Breast epithelium (tissue), 4 donors: ENCODE data around the gene SLC27A2. TPM values are rescaled to one million over a fixed set of nuclear protein-coding genes. Genes with fewer than 3 reads are reported as not detected.
"Not testable (repeated sequence)": the region's sequence is repeated elsewhere in the genome, so short reads cannot be mapped to it uniquely, and the experiment has no call there.

Source experiments
- DNase-seq, 2 donors: peaks; one replicate each; pipeline ENCODE4 v3.0.0-alpha.2; 2019; ENCODE audit warnings: low spot score in 2 of 2
- H3K27ac ChIP-seq, 2 donors: fragments of 200-600 bp; sonication (generic) in 1 of 2; one replicate each; pipeline ENCODE4 v1.5.1; 2016 to 2019; ENCODE audit warnings: mild to moderate bottlenecking in 1 of 2
- H3K27me3 ChIP-seq, 2 donors: fragments of 200-600 bp; sonication (generic) in 1 of 2; one replicate each; pipeline versions ENCODE4 v1.5.1 to v1.6.0; 2017 to 2019; ENCODE audit warnings: control low read depth in 1 of 2, mild to moderate bottlenecking in 1 of 2
- H3K36me3 ChIP-seq: fragments of 200-600 bp; one replicate; pipeline ENCODE4 v1.5.1; 2019
- H3K4me1 ChIP-seq, 2 donors: fragments of 200-600 bp; sonication (generic); one replicate each; pipeline ENCODE4 v1.5.1; 2016 to 2019; ENCODE audit warnings: control low read depth in 1 of 2
- H3K4me3 ChIP-seq, 3 donors: fragments of 200-600 bp; sonication (generic); 1 replicate in 2 of 3; 2 replicates in 1 of 3; pipeline ENCODE4 v1.5.1; 2016 to 2019; ENCODE audit warnings: mild to moderate bottlenecking in 3 of 3, moderate library complexity in 2 of 3
- H3K9me3 ChIP-seq, 2 donors: fragments of 200-600 bp; sonication (generic) in 1 of 2; one replicate each; pipeline ENCODE4 v1.5.1; 2016 to 2019; ENCODE audit warnings: control low read depth in 1 of 2
- CTCF ChIP-seq, 3 donors: fragments of 450-650 bp; IDR thresholded peaks; one replicate each; pipeline ENCODE4 v1.5.1; 2016 to 2017; ENCODE audit warnings: antibody characterized with exemption in 3 of 3, mild to moderate bottlenecking in 3 of 3, moderate library complexity in 3 of 3
- POLR2A ChIP-seq: fragments of 450-650 bp; IDR thresholded peaks from one replicate; pipeline ENCODE4 v1.6.1; 2016; ENCODE audit warnings: antibody characterized with exemption, mild to moderate bottlenecking, moderate library complexity
- POLR2AphosphoS5 ChIP-seq, 3 donors: sonication (generic); formaldehyde crosslinking; IDR thresholded peaks; one replicate each; pipeline ENCODE4 v1.6.1; 2017; ENCODE audit warnings: antibody characterized with exemption in 3 of 3
- intact Hi-C: fragments of 100-400 bp; cut with DNase I; formaldehyde crosslinking; loops from one replicate; pipeline ENCODE4 v1.15.1; 2023; ENCODE audit warnings: low total_unique reads
- total RNA-seq, 3 donors: library from RNA; depleted of rRNA; stranded (reverse); fragments of >200 nt; gene quantifications; one replicate each; pipeline ENCODE4 v1.1.0, GENCODE V29; 2016

SLC27A2 gene
- total RNA-seq, 3 donors from 2014 or later = 0.96 to 5.6 (median 3.5) TPM

GRCh38 chr15:50149090-50149489 lies 32.9 kb upstream of the SLC27A2 start:
- Histone ChIP-seq H3K4me3 (no peak overlapping the region), H3K4me1 (no peaks in the 10 kb centered on the region), H3K27ac (no peak overlapping the region), H3K36me3 (no peaks in the 10 kb centered on the region), H3K9me3 (no peaks in the 10 kb centered on the region), H3K27me3 (no peaks in the 10 kb centered on the region)
- DNase-seq = no peak
- intact Hi-C loops = no loop called here
- no peak for TF ChIP-seq CTCF (IDR thresholded peaks at IDR 0.05)
- no peak for TF ChIP-seq POLR2A
- TF ChIP-seq POLR2AphosphoS5 (IDR thresholded peaks at IDR 0.05) = no peak

- Histone ChIP-seq H3K27me3 (no peaks in the 10 kb centered on the region), H3K36me3 (no peaks in the 10 kb centered on the region), H3K9me3 (peaks cover 0 to 7% of the 10 kb centered on the region in 2 donors), H3K4me3 (no peak overlapping the region), H3K4me1 (no peaks in the 10 kb centered on the region), H3K27ac (no peak overlapping the region)
- no peak for DNase-seq
- intact Hi-C loops = no loop called here
- no peak for TF ChIP-seq CTCF (IDR thresholded peaks at IDR 0.05)
- TF ChIP-seq POLR2AphosphoS5 (IDR thresholded peaks at IDR 0.05) = no peak
- TF ChIP-seq POLR2A = no peak
These were observed 31.6 kb upstream of the SLC27A2 start for GRCh38 chr15:50150349-50150748.

DNA sequence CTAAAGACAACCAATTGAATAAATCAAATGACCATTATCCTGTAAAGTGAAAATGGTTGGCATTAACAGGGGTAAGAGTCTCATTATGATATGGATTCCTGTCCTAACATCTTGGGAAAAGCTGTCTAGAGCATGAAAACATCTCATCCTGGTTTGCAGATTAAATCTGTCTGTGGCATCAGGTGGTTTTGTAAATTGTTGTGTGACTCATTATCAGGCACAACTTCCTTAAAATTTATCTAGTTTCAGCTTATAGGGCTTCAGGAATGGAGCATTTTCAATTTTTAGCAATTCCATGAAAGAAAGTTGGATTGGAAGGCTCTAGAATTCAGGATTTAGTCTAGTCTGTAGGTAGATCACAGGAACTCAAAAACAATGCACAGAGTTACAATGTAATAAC lies 31.1 kb upstream of the SLC27A2 start:
- no peak overlapping the region for H3K4me3 ChIP-seq
- peaks cover 0 to 7% of the 10 kb centered on the region in 2 donors for H3K9me3 ChIP-seq
- intact Hi-C loops = no loop called here
- H3K36me3 ChIP-seq = no peaks in the 10 kb centered on the region
- H3K27me3 ChIP-seq = no peaks in the 10 kb centered on the region
- TF ChIP-seq POLR2AphosphoS5 (IDR thresholded peaks at IDR 0.05) (no peak), POLR2A (no peak), CTCF (IDR thresholded peaks at IDR 0.05) (no peak)
- H3K4me1 ChIP-seq = no peaks in the 10 kb centered on the region
- no peak overlapping the region for H3K27ac ChIP-seq
- no peak for DNase-seq

DNA sequence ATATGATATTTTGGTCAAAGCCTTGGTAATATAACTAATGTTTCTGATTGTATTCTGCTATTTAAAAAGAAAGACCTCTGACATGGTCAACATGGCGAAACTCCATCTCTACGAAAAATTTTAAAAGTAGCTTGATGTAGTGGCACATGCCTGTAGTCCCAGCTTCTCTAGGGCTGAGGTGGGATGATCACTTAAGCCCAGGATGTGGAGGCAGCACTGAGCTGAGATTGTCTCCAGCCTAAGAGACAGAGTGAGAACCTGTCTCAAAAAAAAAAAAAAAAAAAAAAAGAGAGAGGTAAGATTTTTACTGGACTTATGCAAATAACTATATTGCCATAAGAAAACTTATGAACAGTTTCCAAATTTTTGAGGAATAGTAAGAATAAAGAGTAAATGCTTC lies 30.5 kb upstream of the SLC27A2 start:
- Histone ChIP-seq H3K4me3 (no peak overlapping the region), H3K9me3 (peaks cover 0 to 11% of the 10 kb centered on the region in 2 donors), H3K4me1 (no peaks in the 10 kb centered on the region), H3K36me3 (no peaks in the 10 kb centered on the region), H3K27ac (no peak overlapping the region), H3K27me3 (no peaks in the 10 kb centered on the region)
- TF ChIP-seq POLR2AphosphoS5 (IDR thresholded peaks at IDR 0.05) (no peak), CTCF (IDR thresholded peaks at IDR 0.05) (no peak), POLR2A (no peak)
- no peak for DNase-seq
- intact Hi-C loops = no loop called here

DNA sequence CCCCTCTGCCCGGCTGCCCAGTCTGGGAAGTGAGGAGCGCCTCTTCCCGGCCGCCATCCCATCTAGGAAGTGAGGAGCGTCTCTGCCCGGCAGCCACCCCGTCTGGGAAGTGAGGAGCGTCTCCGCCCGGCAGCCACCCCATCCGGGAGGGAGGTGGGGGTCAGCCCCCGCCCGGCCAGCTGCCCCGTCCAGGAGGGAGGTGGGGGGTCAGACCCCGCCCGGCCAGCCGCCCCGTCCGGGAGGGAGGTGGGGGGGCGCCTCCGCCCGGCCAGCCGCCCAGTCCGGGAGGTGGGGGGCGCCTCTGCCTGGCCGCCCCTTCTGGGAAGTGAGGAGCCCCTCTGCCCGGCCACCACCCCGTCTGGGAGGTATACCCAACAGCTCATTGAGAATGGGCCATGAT lies 23.8 kb upstream of the SLC27A2 start:
- intact Hi-C loops, H3K27me3 ChIP-seq, H3K36me3 ChIP-seq, H3K4me1 ChIP-seq, DNase-seq, H3K4me3 ChIP-seq, H3K27ac ChIP-seq: not testable (repeated sequence)
- peaks cover 0 to 20% of the 10 kb centered on the region in 2 donors for H3K9me3 ChIP-seq
